ENCODE results near the gene IMMP2L. TPM values are rescaled to one million over a fixed set of nuclear protein-coding genes. Genes with fewer than 3 reads are reported as not detected.

The IMMP2L gene
- total RNA-seq, 4 donors from 2014 or later = 12.4 to 31.7 (median 22.8) TPM

GRCh38 chr7:110800984-110801383, 761.3 kb downstream of the IMMP2L start:
- no peak for TF ChIP-seq CTCF (IDR thresholded peaks at IDR 0.05)
- ATAC-seq (ENCODE audit: low FRiP score) (no peak), DNase-seq (ENCODE audit: low spot score) (no peak)

- DNase-seq (ENCODE audit: low spot score) = no peak
- ATAC-seq (ENCODE audit: low FRiP score) = no peak
- no peak for TF ChIP-seq CTCF (IDR thresholded peaks at IDR 0.05)
These were observed 764.6 kb downstream of the IMMP2L start for GRCh38 chr7:110797656-110798055.

GRCh38 chr7:110790992-110791391, 771.3 kb downstream of the IMMP2L start:
- TF ChIP-seq CTCF (IDR thresholded peaks at IDR 0.05) = no peak
- DNase-seq (ENCODE audit: low spot score) (no peak), ATAC-seq (ENCODE audit: low FRiP score) (no peak)

- no peak for DNase-seq (ENCODE audit: low spot score)
- no peak for TF ChIP-seq CTCF (IDR thresholded peaks at IDR 0.05)
- no peak for ATAC-seq (ENCODE audit: low FRiP score)
These were observed 775.8 kb downstream of the IMMP2L start for GRCh38 chr7:110786328-110786965.

- DNase-seq (ENCODE audit: low spot score) (no peak), ATAC-seq (ENCODE audit: low FRiP score) (no peak)
- no peak for TF ChIP-seq CTCF (IDR thresholded peaks at IDR 0.05)
These were observed 777.5 kb downstream of the IMMP2L start for GRCh38 chr7:110784749-110785148.

GRCh38 chr7:110780712-110781111, 781.6 kb downstream of the IMMP2L start:
- ATAC-seq (ENCODE audit: low FRiP score) (no peak), DNase-seq (ENCODE audit: low spot score) (no peak)
- no peak for TF ChIP-seq CTCF (IDR thresholded peaks at IDR 0.05)

GRCh38 chr7:110779339-110779738, 783.0 kb downstream of the IMMP2L start:
- TF ChIP-seq CTCF (IDR thresholded peaks at IDR 0.05) = no peak
- ATAC-seq (ENCODE audit: low FRiP score) (no peak), DNase-seq (ENCODE audit: low spot score) (no peak)
